OCI-LY7 (cell line): Measurements from ENCODE around the gene MIPEP. TPM values are rescaled to one million over a fixed set of nuclear protein-coding genes. Genes with fewer than 3 reads are reported as not detected.

Source experiments
- BruUV-seq: library from RNA; stranded (reverse); fragments of 400-500 nt; replicated peaks from 2 replicates; lab custom pipeline; 2021; lab: Mats Ljungman, UMichigan
- CTCF ChIA-PET: fragments of 300-600 bp; sonication (Branson Sonifier 250); formaldehyde crosslinking; loops from one replicate; lab custom pipeline; 2022; ENCODE audit warnings: antibody characterized with exemption; ENCODE audit not compliant: unreplicated experiment; lab: Charles Lee
- POLR2A ChIA-PET: fragments of 300-600 bp; sonication (Branson Sonifier 250); formaldehyde crosslinking; loops from one replicate; lab custom pipeline; 2022; ENCODE audit warnings: antibody characterized with exemption; lab: Charles Lee
- DNase-seq: peaks from one replicate; pipeline ENCODE4 v3.0.0-alpha.2; 2015; ENCODE audit warnings: low spot score
- H2AFZ ChIP-seq: fragments of 200-600 bp; sonication (generic), shearing (Covaris generic); 2 replicates; pipeline ENCODE4 v1.6.1; 2014; ENCODE audit warnings: mild to moderate bottlenecking, antibody characterized with exemption, low read length, moderate library complexity
- H3K27ac ChIP-seq: fragments of 200-600 bp; sonication (generic); 2 replicates; pipeline ENCODE4 v1.5.1; 2014; ENCODE audit warnings: mixed run types, low read depth, mild to moderate bottlenecking, moderate library complexity, low read length, inconsistent platforms; ENCODE audit not compliant: poor library complexity, severe bottlenecking
- H3K36me3 ChIP-seq: fragments of 200-600 bp; sonication (generic); 2 replicates; pipeline ENCODE4 v1.6.1; 2014; ENCODE audit warnings: mild to moderate bottlenecking, antibody characterized with exemption, low read length, moderate library complexity, mixed read lengths; ENCODE audit not compliant: insufficient read depth
- H3K4me1 ChIP-seq: fragments of 200-600 bp; sonication (generic); 2 replicates; pipeline ENCODE4 v1.5.1; 2014; ENCODE audit warnings: mild to moderate bottlenecking, low read length; ENCODE audit not compliant: insufficient read depth, poor library complexity, severe bottlenecking
- H3K4me2 ChIP-seq: fragments of 200-600 bp; sonication (generic); 2 replicates; pipeline ENCODE4 v1.6.1; 2014; ENCODE audit warnings: mild to moderate bottlenecking, low read length
- H3K4me3 ChIP-seq: fragments of 200-600 bp; sonication (generic); 2 replicates; pipeline ENCODE4 v1.5.1; 2014; ENCODE audit warnings: mild to moderate bottlenecking, low read depth, low read length; ENCODE audit not compliant: poor library complexity, severe bottlenecking
- H3K79me2 ChIP-seq: fragments of 200-600 bp; sonication (generic); 2 replicates; pipeline ENCODE4 v1.6.1; 2016; ENCODE audit warnings: low read depth, mild to moderate bottlenecking, low read length, moderate library complexity, mixed read lengths; ENCODE audit not compliant: insufficient read depth
- H3K9me2 ChIP-seq: fragments of 200-600 bp; sonication (generic); 2 replicates; pipeline ENCODE4 v1.6.1; 2016; ENCODE audit warnings: mild to moderate bottlenecking, low read length, mixed read lengths; ENCODE audit not compliant: insufficient read depth
- H3K9me3 ChIP-seq: fragments of 200-600 bp; sonication (generic); 2 replicates; pipeline ENCODE4 v1.6.1; 2014; ENCODE audit warnings: mild to moderate bottlenecking, mixed run types, low read length, mixed read lengths
- H4K20me1 ChIP-seq: fragments of 200-600 bp; sonication (generic); 2 replicates; pipeline ENCODE4 v1.6.1; 2014; ENCODE audit warnings: mild to moderate bottlenecking, antibody characterized with exemption, low read length, moderate library complexity, mixed read lengths; ENCODE audit not compliant: insufficient read depth
- CTCF ChIP-seq: fragments of 200-600 bp; sonication (generic); conservative IDR thresholded peaks from 2 replicates; pipeline ENCODE4 v1.5.1; 2014; ENCODE audit warnings: mild to moderate bottlenecking, antibody characterized with exemption, low read length, moderate library complexity, mixed read lengths
- EZH2phosphoT487 ChIP-seq: fragments of 200-600 bp; sonication (generic); IDR thresholded peaks from 2 replicates; pipeline ENCODE4 v1.6.1; 2018; ENCODE audit warnings: low read depth, borderline replicate concordance, mild to moderate bottlenecking, mixed run types, antibody characterized with exemption, low read length, moderate library complexity, mixed read lengths
- intact Hi-C: fragments of 100-400 bp; cut with micrococcal nuclease; formaldehyde crosslinking; loops from one replicate; pipeline ENCODE4 v1.10.0; 2022; ENCODE audit not compliant: unreplicated experiment
- total RNA-seq, 2 experiments: library from RNA; depleted of rRNA in 1 of 2; stranded (reverse); fragments of >200 nt in 1 of 2; shearing (Covaris generic) in 1 of 2; gene quantifications; 2 replicates each; pipeline ENCODE4 v1.2.3, GENCODE V29; 2014 to 2022

Gene MIPEP
- total RNA-seq, 2 experiments from 2014 or later: 13.5 to 15.7 TPM

- H2AFZ ChIP-seq: no peak overlapping the region
- H3K4me1 ChIP-seq: no peaks in the 10 kb centered on the region
- H4K20me1 ChIP-seq: no peaks in the 10 kb centered on the region
- H3K4me2 ChIP-seq: no peak overlapping the region
- H3K27ac ChIP-seq: no peak overlapping the region
- no peaks in the 10 kb centered on the region for H3K9me2 ChIP-seq
- no peak for TF ChIP-seq EZH2phosphoT487
- no peak for TF ChIP-seq CTCF
- POLR2A ChIA-PET: no interaction called here
- H3K79me2 ChIP-seq: no peaks in the 10 kb centered on the region
- DNase-seq: no peak
- no peaks in the 10 kb centered on the region for H3K9me3 ChIP-seq
- BruUV-seq: no TSS peak
- CTCF ChIA-PET: no interaction called here
- H3K4me3 ChIP-seq: no peak overlapping the region
- intact Hi-C loops: no loop called here
- no peaks in the 10 kb centered on the region for H3K36me3 ChIP-seq
Measured at GRCh38 chr13:23710366-23710765, 178.8 kb downstream of the MIPEP start.

GRCh38 chr13:23709536-23709935 lies 179.7 kb downstream of the MIPEP start:
- H3K9me2 ChIP-seq: no peaks in the 10 kb centered on the region
- BruUV-seq: no TSS peak
- DNase-seq: no peak
- H2AFZ ChIP-seq: no peak overlapping the region
- no peaks in the 10 kb centered on the region for H3K4me1 ChIP-seq
- H3K9me3 ChIP-seq: no peaks in the 10 kb centered on the region
- no peaks in the 10 kb centered on the region for H4K20me1 ChIP-seq
- H3K27ac ChIP-seq: no peak overlapping the region
- no peak overlapping the region for H3K4me3 ChIP-seq
- H3K4me2 ChIP-seq: no peak overlapping the region
- ChIA-PET CTCF (no interaction called here), POLR2A (no interaction called here)
- H3K36me3 ChIP-seq: no peaks in the 10 kb centered on the region
- intact Hi-C loops: no loop called here
- TF ChIP-seq CTCF: no peak
- no peak for TF ChIP-seq EZH2phosphoT487
- no peaks in the 10 kb centered on the region for H3K79me2 ChIP-seq

- Histone ChIP-seq H3K4me1 (no peaks in the 10 kb centered on the region), H3K79me2 (no peaks in the 10 kb centered on the region), H3K27ac (no peak overlapping the region), H2AFZ (no peak overlapping the region), H4K20me1 (no peaks in the 10 kb centered on the region), H3K36me3 (no peaks in the 10 kb centered on the region), H3K4me3 (no peak overlapping the region), H3K4me2 (no peak overlapping the region), H3K9me2 (no peaks in the 10 kb centered on the region), H3K9me3 (no peaks in the 10 kb centered on the region)
- no peak for DNase-seq
- intact Hi-C loops: no loop called here
- POLR2A ChIA-PET: interaction anchor here (0.6 to 1.4 kb wide), 5 partner anchors 10 to 1205 kb away, joined by 3 to 6 read pairs (median 4); no protein-coding TSS in a partner anchor
- CTCF ChIA-PET: no interaction called here
- TF ChIP-seq EZH2phosphoT487 (no peak), CTCF (peak; percentile 38; the same call in 1 of the 2 replicates)
- no TSS peak for BruUV-seq
Measured at GRCh38 chr13:23707674-23708073, 181.5 kb downstream of the MIPEP start.
